Activated T-cell treated with anti-CD3 and anti-CD28 coated beads, Interleukin-2, amount 50 U/mL, for 24 hours (primary cell): ENCODE data around the gene IGF2BP1.
"Not testable (repeated sequence)": the region's sequence is repeated elsewhere in the genome, so short reads cannot be mapped to it uniquely, and the experiment has no call there.

Experiments used
- DNase-seq: peaks from one replicate; pipeline ENCODE4 v3.0.0-alpha.2; 2020
- H3K27ac Mint-ChIP-seq: 2 replicates; pipeline ENCODE4 v1.8.0; 2020; ENCODE audit warnings: mild to moderate bottlenecking, mixed read lengths
- H3K27me3 Mint-ChIP-seq: 2 replicates; pipeline ENCODE4 v1.8.0; 2020; ENCODE audit warnings: mixed read lengths
- H3K36me3 Mint-ChIP-seq: 2 replicates; pipeline ENCODE4 v1.8.0; 2020; ENCODE audit warnings: low read depth, mixed read lengths
- H3K4me1 Mint-ChIP-seq: 2 replicates; pipeline ENCODE4 v1.8.0; 2020; ENCODE audit warnings: low read depth, mixed read lengths
- H3K4me3 Mint-ChIP-seq: 2 replicates; pipeline ENCODE4 v1.8.0; 2020; ENCODE audit warnings: mild to moderate bottlenecking, moderate library complexity, mixed read lengths
- H3K9me3 Mint-ChIP-seq: 2 replicates; pipeline ENCODE4 v1.8.0; 2020; ENCODE audit warnings: mixed read lengths

The IGF2BP1 gene

DNA sequence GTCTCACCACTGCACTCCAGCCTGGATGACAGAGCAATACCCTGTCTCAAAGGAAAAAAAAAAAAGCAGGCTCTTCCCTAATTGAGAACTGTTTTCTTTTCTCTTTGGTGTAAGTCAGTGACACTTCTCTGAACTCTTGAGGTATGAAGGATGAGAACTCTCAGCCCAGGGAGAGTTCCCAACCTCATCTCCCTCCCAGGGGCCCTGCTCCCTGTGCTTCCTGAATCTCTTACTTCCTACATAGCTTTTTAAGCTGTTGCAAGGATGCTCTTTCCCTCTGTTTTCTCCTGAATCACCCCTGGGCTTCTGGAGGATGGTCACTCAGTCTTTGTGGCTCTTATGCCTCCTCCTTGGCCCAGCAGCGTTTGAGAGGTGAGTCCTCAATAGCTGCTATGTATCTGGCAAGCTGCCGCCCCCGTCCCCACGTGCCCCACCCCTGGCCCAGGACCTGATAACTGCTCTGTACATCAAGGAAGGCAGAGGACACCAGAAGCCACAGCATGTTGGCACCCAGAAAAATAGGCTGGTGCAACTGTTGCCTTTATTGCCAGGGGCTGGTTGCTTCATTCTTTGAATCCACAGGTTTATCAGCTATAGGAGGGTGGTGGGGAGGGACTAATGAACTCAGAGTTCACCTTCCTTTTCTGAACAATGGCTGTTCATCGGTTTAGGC, 24.0 kb downstream of the IGF2BP1 start:
- DNase-seq = no peak
- no peaks in the 10 kb centered on the region for H3K36me3 Mint-ChIP-seq
- H3K27me3 Mint-ChIP-seq = peaks cover 38% of the 10 kb centered on the region
- H3K4me1 Mint-ChIP-seq = no peaks in the 10 kb centered on the region
- H3K9me3 Mint-ChIP-seq = no peaks in the 10 kb centered on the region
- no peak overlapping the region for H3K4me3 Mint-ChIP-seq
- H3K27ac Mint-ChIP-seq = no peak overlapping the region

DNA sequence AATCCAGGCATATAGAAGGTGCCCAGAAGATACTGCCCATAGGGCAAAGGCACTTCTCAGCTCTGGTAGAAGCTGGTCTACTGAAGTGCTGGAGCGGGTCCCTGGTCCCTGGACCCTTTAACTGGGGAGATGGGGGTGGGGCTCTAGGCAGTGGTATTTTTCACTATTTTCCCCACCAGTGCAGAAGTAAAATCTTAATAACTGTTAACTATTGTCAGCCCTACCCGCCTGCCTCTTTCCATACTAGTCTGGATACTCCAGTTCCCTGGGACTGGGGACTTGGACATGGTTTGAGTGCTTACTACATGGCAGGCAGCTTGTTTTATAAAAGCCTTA, 24.6 kb downstream of the IGF2BP1 start:
- no peak overlapping the region for H3K4me3 Mint-ChIP-seq
- no peaks in the 10 kb centered on the region for H3K4me1 Mint-ChIP-seq
- no peaks in the 10 kb centered on the region for H3K36me3 Mint-ChIP-seq
- peaks cover 34% of the 10 kb centered on the region for H3K27me3 Mint-ChIP-seq
- no peak overlapping the region for H3K27ac Mint-ChIP-seq
- no peak for DNase-seq
- H3K9me3 Mint-ChIP-seq = no peaks in the 10 kb centered on the region

DNA sequence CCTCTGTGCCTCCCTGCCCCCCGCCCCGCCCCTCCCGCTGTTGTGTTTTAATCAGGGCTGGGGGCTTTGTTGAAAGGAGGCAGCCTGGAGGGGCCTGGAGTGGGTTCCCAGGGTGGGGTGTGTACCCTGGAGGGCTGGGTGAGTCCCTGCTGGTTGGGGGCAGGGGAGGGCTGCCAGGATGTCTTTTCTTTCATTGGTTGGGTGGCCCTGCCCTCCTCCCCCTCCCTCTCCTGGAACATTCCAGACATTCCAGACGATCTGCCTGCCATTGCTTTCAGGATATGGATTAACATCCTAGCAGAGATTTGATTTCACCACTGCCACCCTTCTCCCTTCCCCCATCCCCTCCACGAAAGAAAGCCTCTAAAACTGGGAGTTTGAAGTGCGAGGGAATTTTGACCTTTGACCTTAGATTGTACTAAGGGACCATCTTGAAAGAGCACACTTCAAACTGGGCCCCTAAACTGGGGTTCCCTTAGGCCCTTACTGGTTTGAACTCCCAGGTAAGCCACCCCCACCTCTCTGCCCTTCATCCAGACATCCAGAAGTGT, 25.3 kb downstream of the IGF2BP1 start:
- peaks cover 31% of the 10 kb centered on the region for H3K27me3 Mint-ChIP-seq
- no peaks in the 10 kb centered on the region for H3K9me3 Mint-ChIP-seq
- H3K27ac Mint-ChIP-seq = no peak overlapping the region
- no peak overlapping the region for H3K4me3 Mint-ChIP-seq
- no peaks in the 10 kb centered on the region for H3K4me1 Mint-ChIP-seq
- DNase-seq = no peak
- no peaks in the 10 kb centered on the region for H3K36me3 Mint-ChIP-seq

DNA sequence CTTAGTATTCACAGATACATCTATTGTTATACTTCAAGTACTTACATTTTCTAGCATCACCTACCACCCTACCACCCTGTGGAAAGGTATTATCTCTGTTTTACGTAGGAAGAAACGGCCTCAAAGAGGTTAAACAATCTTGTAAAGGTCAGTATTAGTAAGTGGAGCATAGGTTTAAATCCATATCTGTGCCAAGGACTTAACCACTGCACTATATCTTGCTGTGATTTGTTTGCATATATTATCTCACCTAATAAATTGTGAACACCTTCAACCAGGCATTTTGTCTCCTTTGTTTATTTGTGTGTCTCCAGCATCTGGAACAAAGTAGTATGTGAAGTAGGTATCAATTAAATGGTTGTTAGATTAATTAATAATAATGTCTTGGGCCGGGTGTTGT, 27.3 kb downstream of the IGF2BP1 start:
- H3K9me3 Mint-ChIP-seq = no peaks in the 10 kb centered on the region
- no peaks in the 10 kb centered on the region for H3K4me1 Mint-ChIP-seq
- DNase-seq = no peak
- peaks cover 26% of the 10 kb centered on the region for H3K27me3 Mint-ChIP-seq
- no peak overlapping the region for H3K27ac Mint-ChIP-seq
- H3K4me3 Mint-ChIP-seq = no peak overlapping the region
- no peaks in the 10 kb centered on the region for H3K36me3 Mint-ChIP-seq

DNA sequence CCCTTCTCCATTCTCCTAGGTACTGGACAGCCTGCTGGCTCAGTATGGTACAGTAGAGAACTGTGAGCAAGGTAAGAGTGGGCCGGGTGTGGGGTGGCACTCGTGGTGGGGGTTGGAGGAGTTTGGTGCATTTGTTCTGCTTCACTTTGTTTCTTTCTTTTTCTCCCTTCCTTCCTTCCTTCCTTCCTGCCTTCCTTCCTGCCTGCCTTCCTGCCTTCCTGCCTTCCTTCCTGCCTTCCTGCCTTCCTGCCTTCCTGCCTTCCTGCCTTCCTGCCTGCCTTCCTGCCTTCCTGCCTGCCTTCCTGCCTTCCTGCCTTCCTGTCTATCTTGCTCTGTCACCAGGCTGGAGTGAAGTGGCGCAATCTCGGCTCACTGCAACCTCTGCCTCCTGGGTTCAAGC, 29.3 kb downstream of the IGF2BP1 start:
- H3K27me3 Mint-ChIP-seq = peaks cover 18% of the 10 kb centered on the region
- not testable (repeated sequence) for H3K9me3 Mint-ChIP-seq, H3K36me3 Mint-ChIP-seq, DNase-seq, H3K4me1 Mint-ChIP-seq, H3K27ac Mint-ChIP-seq, H3K4me3 Mint-ChIP-seq

DNA sequence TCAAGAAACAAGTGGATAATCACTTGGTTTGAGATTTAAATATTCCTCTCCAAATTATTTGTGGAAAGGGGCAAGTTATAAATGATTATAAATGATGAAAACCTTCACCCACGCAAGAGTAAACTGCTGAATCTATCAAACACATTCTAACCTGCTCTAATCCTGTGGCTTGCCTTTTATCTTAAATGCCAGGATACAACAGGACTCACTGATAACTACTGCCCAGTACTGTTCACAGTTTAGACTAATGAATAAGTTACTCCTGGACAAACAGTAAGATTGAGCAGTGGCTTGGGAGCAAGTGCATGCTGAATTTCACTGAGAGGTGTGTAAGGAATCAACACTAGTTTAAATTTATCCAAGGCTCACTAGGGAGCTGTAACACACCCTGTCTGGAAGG, 31.1 kb downstream of the IGF2BP1 start:
- Mint-ChIP-seq H3K4me1 (peaks cover 5% of the 10 kb centered on the region), H3K36me3 (no peaks in the 10 kb centered on the region), H3K4me3 (no peak overlapping the region), H3K27ac (no peak overlapping the region), H3K27me3 (peaks cover 22% of the 10 kb centered on the region), H3K9me3 (no peaks in the 10 kb centered on the region)
- DNase-seq = no peak

DNA sequence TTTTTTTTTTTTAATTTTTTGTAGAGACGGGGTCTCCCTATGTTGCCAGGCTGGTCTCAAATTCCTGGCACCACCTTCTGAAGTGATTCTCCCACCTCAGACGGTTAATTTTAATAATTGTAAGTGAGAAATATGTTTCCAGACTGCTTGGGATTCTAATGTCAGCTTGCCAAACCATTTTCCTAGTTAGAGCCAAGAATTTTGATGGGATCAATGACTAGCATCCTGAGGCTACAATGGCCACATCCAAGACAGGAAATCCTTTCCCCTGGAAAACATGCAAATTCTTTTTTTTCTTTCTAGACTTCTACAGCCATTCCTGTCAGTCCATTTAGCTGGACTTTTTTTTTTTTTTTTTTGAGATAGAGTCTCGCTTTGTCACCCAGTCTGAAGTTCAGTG, 32.6 kb downstream of the IGF2BP1 start:
- H3K4me3 Mint-ChIP-seq = no peak overlapping the region
- H3K36me3 Mint-ChIP-seq = no peaks in the 10 kb centered on the region
- no peaks in the 10 kb centered on the region for H3K9me3 Mint-ChIP-seq
- H3K27ac Mint-ChIP-seq = no peak overlapping the region
- no peak for DNase-seq
- peaks cover 15% of the 10 kb centered on the region for H3K27me3 Mint-ChIP-seq
- peaks cover 5% of the 10 kb centered on the region for H3K4me1 Mint-ChIP-seq

DNA sequence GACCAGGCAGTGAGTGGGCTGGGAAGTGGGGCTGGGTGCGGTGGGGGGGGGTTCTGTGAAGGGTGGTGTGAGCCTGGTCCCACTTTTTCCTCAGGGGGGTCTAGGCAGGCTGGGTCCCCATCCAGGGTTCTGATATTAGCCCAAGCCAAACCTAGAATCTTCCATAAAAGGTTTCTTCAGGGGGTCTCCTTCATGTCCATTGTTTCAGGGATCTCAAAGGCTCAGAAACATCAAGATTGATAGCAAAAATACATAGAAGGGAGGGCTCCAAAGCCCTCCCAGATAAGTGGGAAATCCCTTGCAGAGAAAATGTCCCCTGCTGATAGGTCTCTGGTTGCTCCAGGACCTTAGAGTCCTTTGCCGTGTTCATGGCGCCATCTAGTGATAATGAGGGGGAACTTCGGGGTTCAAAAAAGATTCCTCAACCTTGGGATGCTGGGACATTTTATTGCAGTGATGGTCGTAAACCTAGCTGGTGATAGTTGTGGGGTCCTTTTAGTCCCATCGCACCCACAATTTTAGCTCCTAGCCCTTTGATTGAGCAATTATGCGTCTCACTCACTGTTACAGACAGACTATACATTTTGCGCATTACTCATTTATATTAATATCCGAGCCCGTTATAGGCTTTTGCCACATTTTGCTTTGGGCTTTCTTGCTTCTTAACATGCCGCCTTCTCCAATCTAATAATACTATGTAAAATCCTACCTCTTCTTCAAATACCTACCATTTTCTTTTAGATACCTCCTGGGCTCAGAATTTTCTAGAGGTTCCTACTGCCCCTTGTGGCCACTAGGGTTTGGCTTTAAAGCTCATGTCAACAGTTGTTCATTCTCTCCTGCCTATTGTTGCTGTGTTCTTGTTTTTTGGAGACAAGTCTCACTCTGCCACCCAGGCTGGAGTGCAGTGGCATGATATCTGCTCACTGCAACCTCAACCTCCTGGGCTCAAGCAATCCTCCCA, 35.1 kb downstream of the IGF2BP1 start:
- peaks cover 12% of the 10 kb centered on the region for H3K27me3 Mint-ChIP-seq
- H3K4me1 Mint-ChIP-seq = peaks cover 5% of the 10 kb centered on the region
- no peak overlapping the region for H3K4me3 Mint-ChIP-seq
- H3K9me3 Mint-ChIP-seq = no peaks in the 10 kb centered on the region
- H3K27ac Mint-ChIP-seq = no peak overlapping the region
- DNase-seq = no peak
- no peaks in the 10 kb centered on the region for H3K36me3 Mint-ChIP-seq

DNA sequence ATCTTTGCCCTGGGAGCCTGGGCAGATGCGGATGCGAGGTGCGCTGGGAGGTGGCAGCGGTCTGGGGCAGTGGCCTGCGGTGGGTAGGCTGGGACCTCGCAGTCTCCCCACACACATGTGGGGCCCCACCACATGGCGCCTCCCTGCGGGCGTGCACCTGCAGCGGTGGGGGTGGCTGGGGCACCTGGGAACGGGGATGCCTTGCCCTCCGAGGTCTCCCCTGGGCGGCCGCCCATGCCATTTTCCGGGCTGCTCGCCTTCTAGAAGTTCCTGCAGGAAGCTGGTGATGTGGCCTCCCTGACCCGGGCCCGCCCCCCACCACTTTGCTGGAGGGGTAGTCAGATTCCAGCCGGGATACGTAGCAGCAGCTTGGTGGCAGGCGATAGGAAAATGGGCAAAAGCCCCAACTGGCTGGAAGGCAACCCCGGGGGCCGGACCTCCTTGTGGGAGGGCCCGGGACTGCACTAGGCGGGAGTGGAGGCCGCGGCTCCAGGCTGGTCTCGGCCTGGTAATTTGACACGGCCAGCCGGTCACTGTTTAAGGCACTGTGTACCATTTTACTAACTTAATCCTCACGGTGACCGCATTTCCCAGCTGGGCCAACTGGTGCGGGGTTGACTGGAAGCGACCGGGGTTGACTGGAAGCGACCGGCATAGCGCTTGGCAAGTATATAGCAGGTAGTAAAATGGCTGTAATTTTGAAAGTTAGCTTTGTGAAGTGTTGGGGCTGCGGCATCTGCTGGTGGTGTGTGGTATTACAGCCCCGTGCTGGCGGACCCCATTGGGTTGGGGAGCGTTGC, 38.5 kb downstream of the IGF2BP1 start:
- Mint-ChIP-seq H3K9me3 (no peaks in the 10 kb centered on the region), H3K27me3 (peaks cover 12% of the 10 kb centered on the region), H3K4me3 (no peak overlapping the region), H3K36me3 (no peaks in the 10 kb centered on the region), H3K27ac (no peak overlapping the region), H3K4me1 (peaks cover 5% of the 10 kb centered on the region)
- DNase-seq = peak; percentile 55

DNA sequence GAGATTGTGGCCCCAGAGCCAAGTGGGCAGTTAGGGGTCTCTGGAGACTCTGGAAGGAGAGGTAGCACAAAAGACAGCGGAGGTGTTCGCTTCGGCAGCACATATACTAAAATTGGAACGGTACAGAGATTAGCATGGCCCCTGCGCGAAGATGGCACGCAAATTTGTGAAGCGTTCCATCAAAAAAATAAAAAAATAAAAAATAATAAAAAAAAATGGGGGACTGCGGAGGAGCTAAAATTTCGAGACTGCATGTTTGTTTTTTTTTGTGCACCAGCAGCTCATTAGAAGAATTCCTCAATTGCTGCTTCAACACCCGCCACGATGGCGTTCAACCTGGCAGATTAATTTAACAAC, 39.1 kb downstream of the IGF2BP1 start:
- H3K9me3 Mint-ChIP-seq = no peaks in the 10 kb centered on the region
- no peak overlapping the region for H3K4me3 Mint-ChIP-seq
- H3K27me3 Mint-ChIP-seq = peaks cover 12% of the 10 kb centered on the region
- H3K36me3 Mint-ChIP-seq = no peaks in the 10 kb centered on the region
- no peak overlapping the region for H3K27ac Mint-ChIP-seq
- peaks cover 5% of the 10 kb centered on the region for H3K4me1 Mint-ChIP-seq
- no peak for DNase-seq

DNA sequence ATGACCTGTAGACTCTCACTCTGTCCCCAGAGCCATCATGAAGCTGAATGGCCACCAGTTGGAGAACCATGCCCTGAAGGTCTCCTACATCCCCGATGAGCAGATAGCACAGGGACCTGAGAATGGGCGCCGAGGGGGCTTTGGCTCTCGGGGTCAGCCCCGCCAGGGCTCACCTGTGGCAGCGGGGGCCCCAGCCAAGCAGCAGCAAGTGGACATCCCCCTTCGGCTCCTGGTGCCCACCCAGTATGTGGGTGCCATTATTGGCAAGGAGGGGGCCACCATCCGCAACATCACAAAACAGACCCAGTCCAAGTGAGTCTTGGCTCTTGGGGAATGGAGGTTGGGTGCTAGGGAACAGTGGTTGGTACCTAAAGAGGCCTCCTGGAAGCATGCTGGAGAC, 41.0 kb downstream of the IGF2BP1 start:
- no peak overlapping the region for H3K4me3 Mint-ChIP-seq
- H3K36me3 Mint-ChIP-seq = no peaks in the 10 kb centered on the region
- no peak overlapping the region for H3K27ac Mint-ChIP-seq
- H3K9me3 Mint-ChIP-seq = no peaks in the 10 kb centered on the region
- peaks cover 4% of the 10 kb centered on the region for H3K27me3 Mint-ChIP-seq
- H3K4me1 Mint-ChIP-seq = no peaks in the 10 kb centered on the region
- DNase-seq = no peak

DNA sequence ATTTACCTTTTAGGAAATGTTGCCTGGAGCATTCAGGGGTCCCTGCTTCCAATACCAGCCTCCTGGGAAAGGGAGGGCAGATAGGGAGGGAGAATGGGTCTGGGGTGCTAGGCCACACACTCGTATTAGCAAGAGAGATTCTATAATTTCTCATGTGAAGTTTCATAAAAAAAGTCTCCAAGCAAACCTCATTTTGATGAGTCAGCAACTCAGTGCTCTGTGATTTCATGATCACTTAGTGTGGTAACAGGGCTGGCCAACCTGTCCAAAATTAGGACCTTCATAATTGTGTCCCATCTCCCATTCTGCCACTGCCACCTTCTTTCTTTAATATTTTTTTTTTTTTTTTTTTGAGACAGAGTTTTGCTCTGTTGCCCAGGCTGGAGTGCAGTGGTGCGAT, 41.4 kb downstream of the IGF2BP1 start:
- no peaks in the 10 kb centered on the region for H3K9me3 Mint-ChIP-seq
- no peaks in the 10 kb centered on the region for H3K4me1 Mint-ChIP-seq
- no peaks in the 10 kb centered on the region for H3K36me3 Mint-ChIP-seq
- no peak overlapping the region for H3K4me3 Mint-ChIP-seq
- DNase-seq = no peak
- peaks cover 4% of the 10 kb centered on the region for H3K27me3 Mint-ChIP-seq
- H3K27ac Mint-ChIP-seq = no peak overlapping the region

DNA sequence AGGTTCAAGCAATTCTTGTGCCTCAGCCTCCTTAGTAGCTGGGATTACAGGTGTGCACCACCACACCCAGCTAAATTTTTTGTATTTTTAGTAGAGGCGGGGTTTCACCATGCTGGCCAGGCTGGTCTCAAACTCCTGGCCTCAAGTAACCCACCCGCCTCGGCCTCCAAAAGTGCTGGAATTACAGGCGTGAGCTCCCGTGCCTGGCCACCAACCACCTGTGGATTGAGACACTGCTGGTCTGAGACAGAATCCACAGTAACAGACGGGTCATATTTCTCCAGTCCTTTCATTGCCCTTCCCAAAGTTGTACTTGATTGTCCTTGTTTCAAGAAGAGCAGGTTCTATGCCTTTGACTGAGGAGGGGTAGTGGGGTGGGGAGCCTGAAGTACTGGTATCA, 42.3 kb downstream of the IGF2BP1 start:
- H3K4me1 Mint-ChIP-seq, H3K9me3 Mint-ChIP-seq, H3K27ac Mint-ChIP-seq, H3K27me3 Mint-ChIP-seq, H3K36me3 Mint-ChIP-seq, H3K4me3 Mint-ChIP-seq, DNase-seq: not testable (repeated sequence)

DNA sequence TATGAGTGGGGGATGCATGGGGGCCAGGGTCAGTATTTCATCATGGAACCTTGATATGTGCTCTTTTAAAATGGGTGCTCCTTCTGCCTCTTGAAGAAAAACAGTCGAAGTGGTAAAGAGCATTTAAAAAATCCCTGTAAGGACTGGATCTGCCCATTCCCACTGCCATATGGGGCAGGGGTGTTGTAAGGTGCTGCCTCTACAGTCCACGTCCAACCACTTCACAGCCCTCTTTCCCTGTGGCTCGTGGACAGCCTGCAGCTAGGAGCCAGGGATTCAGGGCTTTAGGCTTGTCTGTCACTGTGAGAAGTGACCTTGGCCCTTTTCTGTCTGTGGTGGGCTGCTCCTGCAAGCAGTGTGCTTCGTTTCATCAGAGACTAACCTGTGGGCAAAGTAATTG, 44.3 kb downstream of the IGF2BP1 start:
- H3K4me1 Mint-ChIP-seq = no peaks in the 10 kb centered on the region
- H3K27me3 Mint-ChIP-seq = peaks cover 10% of the 10 kb centered on the region
- no peaks in the 10 kb centered on the region for H3K36me3 Mint-ChIP-seq
- DNase-seq = no peak
- H3K27ac Mint-ChIP-seq = no peak overlapping the region
- no peak overlapping the region for H3K4me3 Mint-ChIP-seq
- no peaks in the 10 kb centered on the region for H3K9me3 Mint-ChIP-seq
